CD14-positive monocyte (primary cell): ENCODE data around the gene ALS2. TPM values are rescaled to one million over a fixed set of nuclear protein-coding genes. Genes with fewer than 3 reads are reported as not detected.

Experiments
- DNase-seq, 3 donors: peaks; one replicate each; pipeline ENCODE4 v3.0.0-alpha.2; 2011 to 2022
- H2AFZ ChIP-seq: 2 replicates; pipeline ENCODE4 v1.6.0; 2012; ENCODE audit warnings: mild to moderate bottlenecking, low read depth, low read length, inconsistent platforms; ENCODE audit not compliant: insufficient read depth, poor library complexity, severe bottlenecking
- H3K27ac ChIP-seq, 2 donors: 1 replicate in 1 of 2; 2 replicates in 1 of 2; pipeline ENCODE4 v1.5.1; 2012 to 2013; ENCODE audit warnings: low read length in 2 of 2, control low read depth in 1 of 2, inconsistent platforms in 1 of 2, low read depth in 1 of 2, mild to moderate bottlenecking in 1 of 2
- H3K27me3 ChIP-seq, 2 donors: one replicate each; pipeline versions ENCODE4 v1.6.0 to v1.6.1; 2011 to 2013; ENCODE audit warnings: low read length in 2 of 2; ENCODE audit not compliant: control insufficient read depth in 2 of 2, insufficient read depth in 2 of 2
- H3K36me3 ChIP-seq, 2 donors: replicated peaks in 1 of 2; 1 replicate in 1 of 2; 2 replicates in 1 of 2; pipeline versions ENCODE4 v1.5.1 to v1.6.1; 2012 to 2013; ENCODE audit warnings: low read length in 2 of 2, control low read depth in 1 of 2, inconsistent platforms in 1 of 2, mild to moderate bottlenecking in 1 of 2; ENCODE audit not compliant: insufficient read depth in 2 of 2, control insufficient read depth in 1 of 2
- H3K4me1 ChIP-seq, 2 donors: 1 replicate in 1 of 2; 2 replicates in 1 of 2; pipeline versions ENCODE4 v1.5.1 to v1.6.1; 2012 to 2013; ENCODE audit warnings: low read length in 2 of 2, control low read depth in 1 of 2, inconsistent platforms in 1 of 2, mild to moderate bottlenecking in 1 of 2, moderate library complexity in 1 of 2; ENCODE audit not compliant: insufficient read depth in 2 of 2, control insufficient read depth in 1 of 2
- H3K4me2 ChIP-seq: replicated peaks from 2 replicates; pipeline ENCODE3; 2012; ENCODE audit warnings: low read length, moderate library complexity, mild to moderate bottlenecking; ENCODE audit not compliant: poor library complexity, severe bottlenecking; ENCODE audit errors: extremely low read depth
- H3K4me3 ChIP-seq, 3 experiments: fragments of 200-600 bp in 1 of 3; sonication (generic) in 1 of 3; replicated peaks in 1 of 3; 1 replicate in 2 of 3; 2 replicates in 1 of 3; pipeline ENCODE4 v1.5.1; 2011 to 2013; ENCODE audit warnings: low read length in 3 of 3, mild to moderate bottlenecking in 3 of 3, control low read depth in 2 of 3, low read depth in 2 of 3, inconsistent platforms in 1 of 3, moderate library complexity in 1 of 3
- H3K79me2 ChIP-seq: 2 replicates; pipeline ENCODE4 v1.6.0; 2012; ENCODE audit warnings: mild to moderate bottlenecking, control low read depth, inconsistent platforms, low read length, moderate library complexity; ENCODE audit not compliant: insufficient read depth
- H3K9ac ChIP-seq: 2 replicates; pipeline ENCODE4 v1.6.0; 2017; ENCODE audit warnings: low read length, mild to moderate bottlenecking; ENCODE audit not compliant: insufficient read depth, poor library complexity, severe bottlenecking
- H3K9me3 ChIP-seq, 2 donors: replicated peaks in 1 of 2; 1 replicate in 1 of 2; 2 replicates in 1 of 2; pipeline versions ENCODE4 v1.5.1 to v1.6.1; 2012 to 2013; ENCODE audit warnings: low read length in 2 of 2, control low read depth in 1 of 2; ENCODE audit not compliant: control insufficient read depth in 1 of 2, insufficient read depth in 1 of 2
- H4K20me1 ChIP-seq: 2 replicates; pipeline ENCODE4 v1.6.0; 2012; ENCODE audit warnings: mild to moderate bottlenecking, low read length, control low read depth, moderate library complexity; ENCODE audit not compliant: insufficient read depth
- H3K27ac Mint-ChIP-seq, 7 donors: one replicate each; pipeline ENCODE4 v1.8.0; 2020; ENCODE audit warnings: mild to moderate bottlenecking in 7 of 7, mixed read lengths in 7 of 7, moderate library complexity in 6 of 7, inconsistent platforms in 2 of 7
- H3K27me3 Mint-ChIP-seq, 3 donors: one replicate each; pipeline ENCODE4 v1.8.0; 2021 to 2022; ENCODE audit warnings: low read depth in 3 of 3, mild to moderate bottlenecking in 3 of 3, mixed read lengths in 3 of 3, moderate library complexity in 3 of 3, inconsistent platforms in 1 of 3
- H3K36me3 Mint-ChIP-seq, 2 donors: one replicate each; pipeline ENCODE4 v1.8.0; 2020; ENCODE audit warnings: mixed read lengths in 2 of 2, inconsistent platforms in 1 of 2, mild to moderate bottlenecking in 1 of 2
- H3K4me1 Mint-ChIP-seq: one replicate; pipeline ENCODE4 v1.8.0; 2020; ENCODE audit warnings: mild to moderate bottlenecking, mixed read lengths
- H3K4me3 Mint-ChIP-seq, 2 donors: one replicate each; pipeline ENCODE4 v1.8.0; 2020; ENCODE audit warnings: mild to moderate bottlenecking in 2 of 2, mixed read lengths in 2 of 2, moderate library complexity in 1 of 2
- H3K9me3 Mint-ChIP-seq, 7 donors: one replicate each; pipeline ENCODE4 v1.8.0; 2020 to 2022; ENCODE audit warnings: mixed read lengths in 7 of 7, mild to moderate bottlenecking in 6 of 7, moderate library complexity in 6 of 7, inconsistent platforms in 2 of 7
- CTCF ChIP-seq: fragments of 200-600 bp; IDR thresholded peaks from one replicate; pipeline ENCODE4 v1.8.0; 2022; ENCODE audit warnings: antibody characterized with exemption, mild to moderate bottlenecking
- WGBS: methylation state at CpG from one replicate; pipeline ENCODE4 v1.1.5; 2013; ENCODE audit warnings: missing lambda C conversion rate; ENCODE audit not compliant: insufficient coverage; 5-methylcytosine and 5-hydroxymethylcytosine counted together
- intact Hi-C, 2 donors: fragments of 100-400 bp; cut with micrococcal nuclease; formaldehyde crosslinking; loops; one replicate each; pipeline versions ENCODE4 v1.15.0 to v1.15.1; 2023
- polyA plus RNA-seq, 3 donors: library from polyadenylated mRNA; depleted of rRNA in 1 of 3; unstranded in 2 of 3; stranded (reverse) in 1 of 3; fragments of 300-500 nt in 2 of 3; fragments of >200 nt in 1 of 3; fragmentation: Illumina TruSeq in 2 of 3; gene quantifications; 1 replicate in 2 of 3; 2 replicates in 1 of 3; pipeline ENCODE4 v1.2.3, GENCODE V29; 2012 to 2021

The ALS2 gene
- polyA plus RNA-seq, 3 donors = 2.6 to 4.7 (median 3.1) TPM

GRCh38 chr2:201761101-201761500, 19.6 kb downstream of the ALS2 start:
- TF ChIP-seq CTCF = no peak
- H4K20me1 ChIP-seq = no peaks in the 10 kb centered on the region
- no peak overlapping the region for H3K27ac Mint-ChIP-seq
- no peak overlapping the region for H3K4me2 ChIP-seq
- H3K9me3 Mint-ChIP-seq = no peaks in the 10 kb centered on the region
- H3K27me3 ChIP-seq = no peaks in the 10 kb centered on the region
- no peak overlapping the region for H3K9ac ChIP-seq
- no peak overlapping the region for H3K27ac ChIP-seq
- DNase-seq = no peak
- no peaks in the 10 kb centered on the region for H3K9me3 ChIP-seq
- H3K36me3 Mint-ChIP-seq = peaks cover 35 to 40% of the 10 kb centered on the region in 2 donors
- WGBS = 100% methylated on average over 4 of the region's 4 CpGs
- no peak overlapping the region for H3K4me3 ChIP-seq
- no peaks in the 10 kb centered on the region for H3K79me2 ChIP-seq
- no peak overlapping the region for H3K4me3 Mint-ChIP-seq
- intact Hi-C loops = no loop called here
- no peaks in the 10 kb centered on the region for H3K27me3 Mint-ChIP-seq
- peaks cover 28 to 58% of the 10 kb centered on the region in 2 donors for H3K36me3 ChIP-seq
- no peaks in the 10 kb centered on the region for H3K4me1 ChIP-seq
- no peak overlapping the region for H2AFZ ChIP-seq
- peaks cover 2% of the 10 kb centered on the region for H3K4me1 Mint-ChIP-seq

- peaks cover 2% of the 10 kb centered on the region for H3K4me1 Mint-ChIP-seq
- no peak overlapping the region for H3K4me3 ChIP-seq
- peaks cover 35 to 38% of the 10 kb centered on the region in 2 donors for H3K36me3 Mint-ChIP-seq
- H3K4me1 ChIP-seq = no peaks in the 10 kb centered on the region
- H3K9ac ChIP-seq = no peak overlapping the region
- WGBS = no CpG with 5 or more reads among the region's 1 CpG
- no peak for DNase-seq
- no peak overlapping the region for H2AFZ ChIP-seq
- TF ChIP-seq CTCF = no peak
- no peaks in the 10 kb centered on the region for H3K9me3 ChIP-seq
- H3K27me3 Mint-ChIP-seq = no peaks in the 10 kb centered on the region
- no peaks in the 10 kb centered on the region for H3K79me2 ChIP-seq
- peaks cover 28 to 47% of the 10 kb centered on the region in 2 donors for H3K36me3 ChIP-seq
- H3K9me3 Mint-ChIP-seq = no peaks in the 10 kb centered on the region
- no peaks in the 10 kb centered on the region for H4K20me1 ChIP-seq
- H3K4me2 ChIP-seq = no peak overlapping the region
- no peak overlapping the region for H3K27ac ChIP-seq
- no peak overlapping the region for H3K4me3 Mint-ChIP-seq
- no peaks in the 10 kb centered on the region for H3K27me3 ChIP-seq
- intact Hi-C loops = no loop called here
- H3K27ac Mint-ChIP-seq = no peak overlapping the region
These were observed 21.2 kb downstream of the ALS2 start for GRCh38 chr2:201759567-201759966.
